ENCODE measurements around the gene VIL1.

VIL1 gene

GRCh38 chr2:218431878-218432277, 13.0 kb downstream of the VIL1 start:
- no peak overlapping the region for H2AFZ ChIP-seq (ENCODE audit: low read length)

GRCh38 chr2:218432676-218433365, 13.9 kb downstream of the VIL1 start:
- H2AFZ ChIP-seq (ENCODE audit: low read length): no peak overlapping the region
- H3K4me2 ChIP-seq (ENCODE audit: low read depth, low read length): no peak overlapping the region
- no peak for TF ChIP-seq CTCF (IDR thresholded peaks at IDR 0.05; ENCODE audit: low read length)
- TF ChIP-seq EZH2phosphoT487 (IDR thresholded peaks at IDR 0.05; ENCODE audit: low read length): no peak
- no peak for TF ChIP-seq EZH2 (optimal IDR thresholded peaks at IDR 0.05; ENCODE audit: low read depth, low read length)
- no peaks in the 10 kb centered on the region for H3K36me3 ChIP-seq (replicated peaks; ENCODE audit: insufficient read depth, low read length)
- H3K9me2 ChIP-seq (replicated peaks; ENCODE audit: insufficient read depth, low read length): no peaks in the 10 kb centered on the region
- H3K79me2 ChIP-seq (ENCODE audit: low read length): no peaks in the 10 kb centered on the region
- H4K20me1 ChIP-seq (ENCODE audit: insufficient read depth, low read length): no peaks in the 10 kb centered on the region
- no peak overlapping the region for H3K9ac ChIP-seq (ENCODE audit: low read length)
- H3K27ac ChIP-seq (ENCODE audit: low read length): no peak overlapping the region
- no peaks in the 10 kb centered on the region for H3F3A ChIP-seq (ENCODE audit: insufficient read depth, low read length)
- DNase-seq: no peak
- H3K27me3 ChIP-seq (replicated peaks; ENCODE audit: insufficient read depth, low read length): no peaks in the 10 kb centered on the region
- no peak overlapping the region for H3K4me3 ChIP-seq (ENCODE audit: low read length)
- H3K4me1 ChIP-seq (ENCODE audit: low read length): no peaks in the 10 kb centered on the region
- H3K9me3 ChIP-seq (replicated peaks; ENCODE audit: insufficient read depth, low read length): no peaks in the 10 kb centered on the region

More at GRCh38 chr2:218431878-218432277, 13.0 kb downstream of the VIL1 start:
- Histone ChIP-seq H3K27me3 (replicated peaks; ENCODE audit: insufficient read depth, low read length) (no peaks in the 10 kb centered on the region), H3K9ac (ENCODE audit: low read length) (no peak overlapping the region), H3K4me1 (ENCODE audit: low read length) (no peaks in the 10 kb centered on the region), H3K79me2 (ENCODE audit: low read length) (no peaks in the 10 kb centered on the region), H3K27ac (ENCODE audit: low read length) (no peak overlapping the region), H3K36me3 (replicated peaks; ENCODE audit: insufficient read depth, low read length) (no peaks in the 10 kb centered on the region), H4K20me1 (ENCODE audit: insufficient read depth, low read length) (no peaks in the 10 kb centered on the region), H3F3A (ENCODE audit: insufficient read depth, low read length) (no peaks in the 10 kb centered on the region), H3K4me3 (ENCODE audit: low read length) (no peak overlapping the region), H3K4me2 (ENCODE audit: low read depth, low read length) (no peak overlapping the region), H3K9me3 (replicated peaks; ENCODE audit: insufficient read depth, low read length) (no peaks in the 10 kb centered on the region), H3K9me2 (replicated peaks; ENCODE audit: insufficient read depth, low read length) (no peaks in the 10 kb centered on the region)
- TF ChIP-seq EZH2phosphoT487 (IDR thresholded peaks at IDR 0.05; ENCODE audit: low read length) (no peak), EZH2 (optimal IDR thresholded peaks at IDR 0.05; ENCODE audit: low read depth, low read length) (no peak), CTCF (IDR thresholded peaks at IDR 0.05; ENCODE audit: low read length) (no peak)
- no peak for DNase-seq

- Histone ChIP-seq H3K9me2 (replicated peaks; ENCODE audit: insufficient read depth, low read length) (no peaks in the 10 kb centered on the region), H3K27ac (ENCODE audit: low read length) (no peak overlapping the region), H3K4me3 (ENCODE audit: low read length) (no peak overlapping the region), H3K9ac (ENCODE audit: low read length) (no peak overlapping the region), H3K27me3 (replicated peaks; ENCODE audit: insufficient read depth, low read length) (no peaks in the 10 kb centered on the region), H3K79me2 (ENCODE audit: low read length) (no peaks in the 10 kb centered on the region), H3K9me3 (replicated peaks; ENCODE audit: insufficient read depth, low read length) (no peaks in the 10 kb centered on the region), H3F3A (ENCODE audit: insufficient read depth, low read length) (no peaks in the 10 kb centered on the region), H4K20me1 (ENCODE audit: insufficient read depth, low read length) (no peaks in the 10 kb centered on the region), H3K4me2 (ENCODE audit: low read depth, low read length) (no peak overlapping the region), H3K4me1 (ENCODE audit: low read length) (no peaks in the 10 kb centered on the region), H2AFZ (ENCODE audit: low read length) (no peak overlapping the region), H3K36me3 (replicated peaks; ENCODE audit: insufficient read depth, low read length) (no peaks in the 10 kb centered on the region)
- TF ChIP-seq EZH2 (optimal IDR thresholded peaks at IDR 0.05; ENCODE audit: low read depth, low read length) (no peak), CTCF (IDR thresholded peaks at IDR 0.05; ENCODE audit: low read length) (no peak)
- DNase-seq: no peak
Measured at GRCh38 chr2:218434456-218434855, 15.5 kb downstream of the VIL1 start.

All from MM.1S (cell line).